Panc1 (cell line): ENCODE results near the gene OSBPL1A.

Experiments used
- POLR2AphosphoS5 ChIP-seq: IDR thresholded peaks from 2 replicates; pipeline ENCODE4 v1.6.1; 2012; ENCODE audit warnings: mild to moderate bottlenecking, low read depth, low read length, moderate library complexity
- TF ChIP-seq, protein P1 (sequence below): fragments of 450-650 bp; IDR thresholded peaks from 2 replicates; pipeline ENCODE4 v1.5.1; 2017; ENCODE audit warnings: mild to moderate bottlenecking

DNA sequence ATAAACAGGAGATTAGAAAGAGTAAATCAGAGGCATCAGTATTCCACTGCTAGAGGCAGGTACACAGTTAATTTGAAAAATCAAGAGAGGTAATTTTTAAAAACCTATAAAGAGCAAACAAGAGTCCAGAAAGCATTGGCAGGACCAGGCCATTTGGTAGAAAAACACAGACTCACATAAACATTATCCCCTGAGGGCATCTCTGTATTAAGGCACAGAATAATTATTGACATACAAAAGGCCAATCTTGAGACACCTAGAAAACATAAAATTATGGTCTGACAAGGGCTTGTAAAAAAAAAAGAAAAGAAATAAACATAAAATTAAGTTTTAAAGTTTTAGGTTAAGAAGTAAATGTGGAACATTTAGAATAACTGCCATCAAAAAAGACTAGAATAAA is 120.6 kb downstream of the OSBPL1A start:
- TF ChIP-seq, protein P1, sequence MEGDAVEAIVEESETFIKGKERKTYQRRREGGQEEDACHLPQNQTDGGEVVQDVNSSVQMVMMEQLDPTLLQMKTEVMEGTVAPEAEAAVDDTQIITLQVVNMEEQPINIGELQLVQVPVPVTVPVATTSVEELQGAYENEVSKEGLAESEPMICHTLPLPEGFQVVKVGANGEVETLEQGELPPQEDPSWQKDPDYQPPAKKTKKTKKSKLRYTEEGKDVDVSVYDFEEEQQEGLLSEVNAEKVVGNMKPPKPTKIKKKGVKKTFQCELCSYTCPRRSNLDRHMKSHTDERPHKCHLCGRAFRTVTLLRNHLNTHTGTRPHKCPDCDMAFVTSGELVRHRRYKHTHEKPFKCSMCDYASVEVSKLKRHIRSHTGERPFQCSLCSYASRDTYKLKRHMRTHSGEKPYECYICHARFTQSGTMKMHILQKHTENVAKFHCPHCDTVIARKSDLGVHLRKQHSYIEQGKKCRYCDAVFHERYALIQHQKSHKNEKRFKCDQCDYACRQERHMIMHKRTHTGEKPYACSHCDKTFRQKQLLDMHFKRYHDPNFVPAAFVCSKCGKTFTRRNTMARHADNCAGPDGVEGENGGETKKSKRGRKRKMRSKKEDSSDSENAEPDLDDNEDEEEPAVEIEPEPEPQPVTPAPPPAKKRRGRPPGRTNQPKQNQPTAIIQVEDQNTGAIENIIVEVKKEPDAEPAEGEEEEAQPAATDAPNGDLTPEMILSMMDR, result no peak
- TF ChIP-seq POLR2AphosphoS5, result no peak
